ENCODE measurements around the gene SLC19A1.
"Not testable (repeated sequence)": the region's sequence is repeated elsewhere in the genome, so short reads cannot be mapped to it uniquely, and the experiment has no call there.

Gene SLC19A1

DNA sequence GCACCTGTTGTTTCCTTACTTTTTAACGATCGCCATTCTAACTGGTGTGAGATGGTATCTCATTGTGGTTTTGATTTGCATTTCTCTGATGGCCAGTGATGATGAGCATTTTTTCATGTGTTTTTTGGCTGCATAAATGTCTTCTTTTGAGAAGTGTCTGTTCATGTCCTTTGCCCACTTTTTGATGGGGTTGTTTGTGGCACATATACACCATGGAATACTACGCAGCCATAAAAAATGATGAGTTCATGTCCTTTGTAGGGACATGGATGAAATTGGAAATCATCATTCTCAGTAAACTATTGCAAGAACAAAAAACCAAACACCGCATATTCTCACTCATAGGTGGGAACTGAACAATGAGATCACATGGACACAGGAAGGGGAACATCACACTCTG, 39.0 kb downstream of the SLC19A1 start:
- not testable (repeated sequence) for DNase-seq

DNA sequence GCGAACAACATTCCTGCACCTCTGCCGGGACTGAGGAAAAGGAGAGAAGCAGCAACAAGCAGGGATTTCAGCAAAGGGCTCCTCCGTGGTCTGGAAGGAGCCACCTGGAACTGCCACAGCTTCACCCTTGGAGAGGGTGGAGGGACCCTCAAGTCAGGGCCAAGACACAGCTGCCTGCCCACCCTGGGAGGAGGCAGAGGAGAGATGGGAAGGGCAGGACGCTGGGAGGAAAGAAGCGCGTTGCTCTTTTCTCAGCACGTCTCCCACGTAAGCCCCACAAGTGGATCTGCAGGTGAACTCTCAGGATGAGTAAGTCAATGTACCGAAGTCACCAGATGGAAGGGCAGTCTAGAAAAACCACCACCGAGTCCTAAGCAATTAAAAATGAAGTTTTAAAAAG, 39.6 kb downstream of the SLC19A1 start:
- DNase-seq, result no peak

DNA sequence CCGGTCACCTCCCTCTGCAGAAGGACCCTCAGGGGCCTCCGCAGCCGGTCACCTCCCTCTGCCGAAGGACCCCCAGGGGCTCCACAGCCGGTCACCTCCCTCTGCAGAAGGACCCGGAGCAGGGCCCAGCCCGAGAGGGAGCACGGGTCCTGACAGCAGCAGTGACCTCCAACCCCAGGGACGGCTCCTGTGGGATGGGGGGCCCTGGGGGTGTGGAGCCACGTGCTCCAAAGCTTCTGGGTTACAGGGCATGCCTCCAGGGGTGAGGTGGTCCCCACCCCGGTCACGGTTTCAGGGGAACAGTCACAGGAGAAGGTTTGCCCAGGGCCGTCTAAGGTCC, 40.3 kb downstream of the SLC19A1 start:
- no peak for DNase-seq

DNA sequence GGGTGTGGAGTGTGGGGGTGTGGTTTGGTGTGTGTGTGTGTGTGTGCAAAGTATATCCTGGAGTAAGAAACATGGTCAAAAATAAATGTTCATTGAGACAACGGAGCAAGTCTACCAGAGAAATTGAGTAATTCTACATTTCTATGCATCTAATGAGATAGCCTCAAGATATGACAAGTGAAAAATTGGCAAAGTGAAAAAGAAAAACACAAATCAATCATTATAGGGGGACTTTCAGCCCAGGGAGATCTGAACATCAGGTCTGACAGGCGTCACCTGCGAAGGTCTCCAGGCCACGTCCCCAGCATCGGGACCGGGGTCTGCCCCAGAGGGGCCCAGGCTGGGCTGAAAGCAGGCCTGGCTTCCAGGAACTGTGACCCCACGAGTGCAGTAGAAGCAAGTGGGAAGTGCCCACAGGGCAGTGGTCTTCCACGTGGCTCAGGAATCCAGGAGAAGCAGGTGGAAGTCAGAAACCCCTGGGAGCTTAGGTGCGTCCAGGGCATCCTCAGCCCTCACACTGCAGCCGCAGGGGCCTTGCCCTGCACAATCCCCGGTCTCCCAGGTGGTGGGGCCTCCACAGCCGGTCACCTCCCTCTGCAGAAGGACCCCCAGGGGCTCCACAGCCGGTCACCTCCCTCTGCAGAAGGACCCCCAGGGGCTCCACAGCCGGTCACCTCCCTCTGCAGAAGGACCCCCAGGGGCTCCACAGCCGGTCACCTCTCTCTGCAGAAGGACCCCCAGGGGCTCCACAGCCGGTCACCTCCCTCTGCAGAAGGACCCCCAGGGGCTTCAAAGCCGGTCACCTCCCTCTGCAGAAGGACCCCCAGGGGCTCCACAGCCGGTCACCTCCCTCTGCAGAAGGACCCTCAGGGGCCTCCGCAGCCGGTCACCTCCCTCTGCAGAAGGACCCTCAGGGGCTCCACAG, 40.9 kb downstream of the SLC19A1 start:
- DNase-seq, result not testable (repeated sequence)

DNA sequence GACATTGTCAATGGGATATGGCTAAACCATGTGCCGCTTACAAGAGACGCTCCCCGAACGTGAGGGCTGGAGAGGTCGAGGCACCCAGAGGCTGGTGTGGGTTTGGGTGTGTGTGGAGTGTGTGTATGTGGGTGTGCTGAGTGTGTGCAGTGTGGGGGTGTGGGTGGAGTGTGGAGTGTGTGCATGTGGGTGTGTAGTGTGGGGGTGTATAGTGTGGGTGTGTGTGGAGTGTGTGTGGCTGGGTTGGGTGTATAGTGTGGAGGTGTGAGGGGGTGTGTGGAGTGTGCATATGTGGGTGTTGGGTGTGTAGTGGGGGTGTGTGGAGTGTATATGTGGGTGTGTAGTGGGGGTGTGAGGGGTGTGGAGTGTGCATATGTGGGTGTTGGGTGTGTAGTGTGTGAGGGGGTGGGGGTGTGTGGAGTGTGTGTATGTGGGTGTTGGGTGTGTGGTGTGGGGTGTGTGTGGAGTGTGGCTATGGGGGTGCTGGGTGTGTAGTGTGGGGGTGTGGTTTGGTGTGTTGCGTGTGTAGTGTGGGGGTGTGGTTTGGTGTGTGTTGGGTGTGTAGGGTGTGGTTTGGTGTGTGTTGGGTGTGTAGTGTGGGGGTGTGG, 42.2 kb downstream of the SLC19A1 start:
- DNase-seq, result no peak

DNA sequence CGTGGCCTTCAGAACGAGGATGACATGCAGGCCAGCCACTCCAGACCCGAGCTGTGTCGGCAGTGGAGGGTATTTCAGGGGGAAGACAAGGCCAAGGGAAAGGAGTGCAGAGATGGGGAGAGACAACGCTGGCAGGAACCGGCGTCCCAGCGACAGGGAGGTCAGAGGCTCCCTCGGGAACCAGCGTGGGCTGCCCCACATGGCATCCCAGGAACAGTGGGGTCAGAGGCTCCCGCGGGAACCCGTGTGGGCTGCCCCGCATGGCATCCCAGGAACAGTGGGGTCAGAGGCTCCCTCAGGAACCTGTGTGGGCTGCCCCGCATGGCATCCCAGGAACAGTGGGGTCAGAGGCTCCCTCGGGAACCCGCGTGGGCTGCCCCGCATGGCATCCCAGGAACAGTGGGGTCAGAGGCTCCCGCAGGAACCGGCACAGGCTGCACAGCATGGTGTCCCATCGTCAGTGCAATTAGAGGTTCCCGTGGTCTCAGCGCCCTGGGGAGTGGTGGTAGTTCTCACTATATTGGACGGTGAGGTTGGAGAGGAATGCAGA, 43.0 kb downstream of the SLC19A1 start:
- DNase-seq, result no peak

DNA sequence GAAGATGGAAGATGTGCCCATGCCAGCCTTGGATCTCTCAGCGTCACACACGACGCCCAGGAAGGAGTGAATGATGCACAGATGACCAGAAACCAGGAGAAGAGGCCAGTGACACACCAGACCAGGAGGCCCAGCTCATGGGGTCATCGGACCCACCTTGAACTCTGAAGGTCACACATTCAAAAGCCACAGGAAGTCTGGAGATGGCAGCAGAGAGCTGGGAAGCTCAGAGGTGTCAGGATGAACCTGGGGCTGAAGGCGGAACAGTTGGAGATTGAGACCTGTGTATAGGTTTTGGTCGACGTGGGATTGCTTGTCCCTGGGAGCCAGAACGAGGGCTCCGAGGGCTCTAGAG, 43.6 kb downstream of the SLC19A1 start:
- no peak for DNase-seq

DNA sequence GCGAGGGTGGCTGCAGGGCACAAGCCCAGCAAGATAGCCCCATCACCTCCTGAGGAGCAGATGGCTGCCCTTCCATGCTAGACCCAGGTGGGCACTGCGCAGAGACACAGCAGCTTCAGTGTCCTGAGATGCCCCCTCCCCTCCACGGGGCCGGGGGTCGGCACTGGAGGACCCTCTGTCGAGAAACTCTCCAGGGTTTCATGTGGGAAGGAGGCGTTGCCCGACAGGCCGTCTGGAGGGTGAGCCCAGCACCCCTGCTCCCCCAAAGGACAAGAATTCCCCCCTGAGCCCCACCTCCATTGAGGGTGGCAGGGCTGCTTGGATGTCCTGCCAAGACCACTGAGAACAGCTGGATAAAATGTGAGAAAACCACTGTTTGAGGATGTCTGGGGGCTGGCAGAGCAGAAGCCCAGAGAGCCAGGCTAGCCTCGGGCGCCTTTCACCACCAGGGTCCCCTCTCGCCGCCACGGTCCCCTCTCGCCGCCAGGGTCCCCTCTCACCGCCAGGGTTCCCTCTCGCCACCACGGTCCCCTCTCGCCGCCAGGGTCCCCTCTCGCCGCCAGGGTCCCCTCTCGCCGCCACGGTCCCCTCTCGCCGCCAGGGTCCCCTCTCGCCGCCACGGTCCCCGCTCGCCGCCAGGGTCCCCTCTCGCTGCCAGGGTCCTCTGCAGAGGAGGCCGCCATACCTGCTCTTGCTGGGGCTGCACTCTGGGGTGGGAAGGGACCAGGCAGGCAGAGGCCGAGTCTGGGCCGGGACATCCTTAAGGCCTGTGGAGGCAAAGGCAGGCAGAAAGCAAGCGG, 44.2 kb downstream of the SLC19A1 start:
- no peak for DNase-seq

DNA sequence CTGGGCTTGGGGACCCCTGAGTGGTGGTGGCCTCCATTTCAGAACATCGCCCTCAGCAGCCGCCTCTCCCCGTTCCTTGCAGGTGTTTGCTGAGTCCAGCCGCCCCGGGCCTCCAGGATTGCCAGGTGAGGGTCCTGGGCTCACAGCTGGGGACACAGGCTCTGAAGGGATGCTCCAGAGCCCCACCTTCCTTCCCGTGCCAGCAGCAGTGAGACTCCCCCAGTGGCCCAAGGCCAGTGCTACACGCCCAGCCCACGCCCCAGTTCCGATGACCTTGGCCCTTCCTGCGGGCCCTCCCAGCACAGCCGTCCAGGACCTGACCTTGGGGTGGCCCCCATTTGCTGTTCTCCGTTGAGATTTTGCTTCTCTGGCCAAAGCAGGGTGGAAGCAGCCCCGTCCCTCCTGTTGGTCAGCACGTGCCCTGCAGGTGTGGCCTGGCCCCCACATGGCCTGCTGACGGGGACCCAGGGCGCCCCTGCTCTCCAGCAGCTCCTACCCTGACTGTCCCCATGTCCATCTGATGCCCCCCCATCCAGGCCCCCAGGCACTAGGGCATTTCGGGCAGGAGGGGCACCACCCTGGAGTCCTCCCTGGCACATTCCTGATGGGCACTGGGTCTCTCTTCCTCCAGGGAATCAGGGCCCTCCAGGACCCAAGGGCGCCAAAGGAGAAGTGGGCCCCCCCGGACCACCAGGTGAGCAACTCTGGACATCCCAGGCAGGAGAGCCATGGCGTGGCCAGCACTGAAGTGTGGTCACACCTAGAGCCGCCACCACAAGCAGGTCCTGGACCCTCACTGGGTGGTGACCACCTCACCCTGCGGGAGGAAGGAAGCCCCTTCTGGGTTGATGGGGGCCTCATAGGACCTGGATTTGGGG, 45.0 kb downstream of the SLC19A1 start:
- no peak for DNase-seq

DNA sequence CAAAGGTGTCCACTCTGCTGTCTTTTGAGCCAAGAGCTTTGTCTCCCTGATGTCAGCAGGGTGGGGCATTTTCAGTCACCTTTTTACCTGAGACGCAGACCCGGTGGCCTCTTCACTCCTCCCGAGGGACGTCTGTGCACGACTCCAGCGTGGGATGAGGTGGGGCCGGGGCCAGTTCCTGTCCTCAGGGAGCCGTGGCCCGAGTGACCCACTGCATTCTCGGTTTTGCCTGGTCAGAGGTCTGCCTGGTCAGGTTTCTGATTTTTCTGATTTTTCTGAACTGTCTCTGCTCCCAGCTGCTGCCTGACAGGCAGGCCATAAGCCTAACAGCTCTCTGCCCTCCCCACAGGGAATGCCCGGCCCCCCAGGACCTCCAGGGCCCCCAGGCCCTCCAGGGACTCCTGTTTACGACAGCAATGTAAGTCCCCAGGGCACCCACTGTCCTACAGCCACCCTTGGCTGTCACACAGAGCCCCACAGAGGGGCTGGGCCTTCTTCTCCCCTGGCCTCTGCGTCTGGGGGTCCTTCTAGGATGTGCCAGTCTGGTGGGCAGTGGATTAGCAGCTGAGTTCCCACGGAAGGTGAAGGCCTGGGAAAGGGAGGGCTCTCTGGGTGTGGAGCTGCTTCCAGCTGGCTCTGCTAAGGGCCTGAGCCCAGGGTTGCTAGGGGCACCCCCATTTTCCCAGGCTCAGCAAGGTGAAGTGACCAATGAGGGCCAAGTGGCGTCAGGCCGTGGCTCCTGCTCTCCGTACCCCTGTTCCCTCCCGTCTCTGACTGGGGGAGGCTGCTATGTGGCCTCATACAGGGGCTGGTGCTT, 45.9 kb downstream of the SLC19A1 start:
- DNase-seq, result no peak

DNA sequence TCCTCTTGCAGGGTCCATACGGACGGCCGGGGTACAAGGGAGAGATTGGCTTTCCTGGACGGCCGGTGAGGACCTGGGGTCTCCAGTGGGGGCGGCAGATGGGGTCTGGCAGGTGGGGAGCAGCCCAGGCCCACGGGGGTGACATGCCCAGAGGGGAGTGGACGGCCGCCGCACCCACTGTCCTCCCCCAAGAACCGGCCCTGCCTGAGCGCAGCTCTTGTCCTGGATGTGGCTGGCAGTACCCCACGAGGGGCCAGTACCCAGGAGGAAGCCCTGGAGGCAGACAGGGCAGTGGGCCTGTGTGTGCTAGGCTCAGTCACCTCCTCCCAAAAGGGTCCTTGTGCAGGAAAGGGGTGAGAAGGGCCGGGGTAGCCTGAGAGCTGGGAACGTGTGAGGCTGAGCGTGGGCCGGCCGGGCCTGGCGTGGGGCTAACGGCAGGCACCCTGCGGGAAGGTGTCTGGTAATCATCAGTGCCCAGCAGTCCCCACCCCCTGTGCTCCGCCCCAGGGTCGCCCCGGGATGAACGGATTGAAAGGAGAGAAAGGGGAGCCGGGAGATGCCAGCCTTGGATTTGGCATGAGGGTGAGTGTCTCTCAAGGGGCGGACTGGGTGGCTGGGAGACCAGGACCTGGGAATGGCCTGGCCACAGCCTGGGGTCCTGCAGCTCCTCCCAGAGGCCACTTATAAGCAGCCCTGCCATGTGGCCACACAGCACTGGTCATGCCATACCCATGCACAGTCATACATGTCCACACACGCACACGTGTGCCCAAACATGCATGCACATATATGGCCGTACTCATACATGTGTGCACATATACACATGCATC, 47.2 kb downstream of the SLC19A1 start:
- DNase-seq, result no peak

DNA sequence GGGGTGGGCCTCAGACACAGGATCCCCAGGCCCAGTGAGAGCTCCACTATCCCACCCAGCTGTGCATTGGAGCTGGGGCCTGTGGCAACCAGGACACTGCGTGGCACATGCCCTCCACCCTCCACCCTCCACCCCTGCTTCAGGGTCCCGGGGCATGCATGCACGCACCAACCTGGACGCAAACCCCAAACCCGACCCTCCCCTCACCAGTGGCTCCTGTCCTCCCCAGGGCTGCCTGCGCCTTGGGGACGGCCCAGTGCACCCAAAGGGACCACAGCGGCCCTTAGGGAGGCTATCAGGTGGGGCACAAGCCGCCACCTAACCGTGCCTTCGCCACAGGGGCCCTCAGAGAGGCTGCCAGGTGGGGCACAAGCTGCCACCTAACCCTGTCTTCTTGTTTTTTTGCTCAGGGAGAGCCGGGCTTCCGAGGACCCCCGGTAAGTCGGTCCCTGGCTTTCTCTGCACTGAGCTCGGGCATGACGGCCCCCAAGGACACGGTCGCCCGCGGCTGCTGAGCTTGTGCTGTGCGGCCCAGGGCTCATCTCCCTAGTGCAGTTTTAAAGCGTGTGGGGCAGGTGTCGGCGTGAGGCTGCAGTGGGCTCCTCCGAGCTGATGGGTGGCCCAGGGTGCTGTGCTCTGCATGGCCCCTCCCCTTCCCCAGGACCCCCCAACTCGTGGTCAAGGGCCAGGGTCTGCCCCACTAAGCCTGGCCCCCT, 47.9 kb downstream of the SLC19A1 start:
- no peak for DNase-seq

DNA sequence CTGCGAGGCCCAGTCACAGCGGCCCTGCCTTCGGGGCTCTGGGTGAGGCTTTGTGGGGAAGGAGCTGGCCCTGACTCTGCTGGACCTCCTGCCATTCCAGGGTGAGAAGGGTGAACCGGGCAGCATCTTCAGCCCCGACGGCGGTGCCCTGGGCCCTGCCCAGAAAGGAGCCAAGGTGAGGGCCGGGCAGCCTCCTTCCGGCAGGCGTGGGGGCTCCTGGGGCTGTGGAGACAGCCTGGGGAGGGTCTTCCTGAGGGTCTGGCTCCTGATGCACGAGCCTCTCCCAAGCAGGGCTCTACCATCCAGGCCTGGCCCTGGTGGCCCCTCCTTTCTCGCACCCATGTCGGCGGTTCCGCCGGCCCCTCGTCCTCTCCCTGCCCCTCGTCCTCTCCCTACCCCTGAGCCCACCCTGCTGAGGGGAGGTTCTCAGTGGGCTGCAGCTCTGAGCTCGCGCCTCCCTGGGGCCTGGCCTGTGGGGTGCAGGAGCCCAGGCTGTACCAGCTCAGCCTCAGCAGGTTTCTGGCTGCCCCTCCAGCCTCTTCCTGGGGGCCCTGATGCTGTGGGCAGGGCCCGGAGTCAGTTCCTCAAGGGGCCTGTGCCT, 48.7 kb downstream of the SLC19A1 start:
- DNase-seq, result no peak

DNA sequence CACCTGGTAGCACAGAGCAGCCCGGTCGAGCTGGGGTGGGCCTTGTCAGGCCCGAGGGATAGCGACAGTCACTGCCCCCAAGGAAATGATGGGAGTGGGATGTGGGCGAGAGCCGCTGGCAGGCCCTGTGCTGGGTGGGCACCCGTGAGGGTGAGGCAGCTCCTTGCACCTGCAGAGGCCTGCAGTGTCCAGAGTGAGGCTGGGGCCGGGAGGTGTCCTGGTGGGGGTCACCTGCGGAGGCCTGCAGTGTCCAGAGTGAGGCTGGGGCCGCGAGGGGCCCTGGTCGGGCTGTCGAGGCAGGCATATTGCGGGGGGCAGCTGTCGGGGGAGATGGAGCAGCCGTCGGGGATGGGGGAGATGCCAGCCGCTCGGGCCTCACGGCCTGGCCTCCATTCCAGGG, 49.5 kb downstream of the SLC19A1 start:
- no peak for DNase-seq

DNA sequence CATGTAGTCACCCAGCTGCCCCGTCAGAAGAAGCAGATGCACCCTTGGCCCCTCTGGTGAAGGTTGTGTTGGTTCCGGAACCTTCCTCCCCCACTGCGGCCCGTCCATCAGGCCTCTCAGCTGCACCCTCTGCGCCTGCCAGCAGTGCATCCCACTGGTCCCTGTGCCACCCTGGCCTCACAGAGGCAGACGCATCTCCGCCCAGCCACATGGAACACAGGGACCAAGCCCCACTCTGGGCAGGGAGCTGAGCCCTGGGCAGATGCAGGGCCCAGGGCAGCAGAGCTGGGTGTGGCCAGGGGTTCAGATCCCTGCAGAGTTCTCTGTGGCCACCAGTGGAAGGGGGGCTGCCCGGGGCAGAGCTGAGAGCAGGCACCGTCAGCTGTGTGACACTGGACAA, 50.6 kb downstream of the SLC19A1 start:
- DNase-seq, result no peak

DNA sequence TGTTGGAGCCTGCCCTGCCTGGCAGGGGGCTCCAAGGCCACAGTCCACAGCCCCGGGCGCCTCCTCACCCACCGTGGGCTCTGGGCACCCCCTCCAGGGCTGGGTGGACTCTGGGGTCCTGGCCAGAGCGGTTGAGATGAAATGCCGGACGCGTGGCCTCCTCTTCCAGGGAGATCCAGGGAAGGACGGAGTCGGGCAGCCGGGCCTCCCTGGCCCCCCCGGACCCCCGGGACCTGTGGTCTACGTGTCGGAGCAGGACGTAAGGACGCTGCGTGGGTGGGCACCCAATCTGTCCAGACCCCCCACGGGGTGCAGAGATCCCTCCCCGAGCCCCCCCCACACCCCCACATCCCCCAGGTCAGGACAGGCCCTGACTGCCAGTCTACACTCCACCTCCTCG, 51.2 kb downstream of the SLC19A1 start:
- DNase-seq, result no peak

DNA sequence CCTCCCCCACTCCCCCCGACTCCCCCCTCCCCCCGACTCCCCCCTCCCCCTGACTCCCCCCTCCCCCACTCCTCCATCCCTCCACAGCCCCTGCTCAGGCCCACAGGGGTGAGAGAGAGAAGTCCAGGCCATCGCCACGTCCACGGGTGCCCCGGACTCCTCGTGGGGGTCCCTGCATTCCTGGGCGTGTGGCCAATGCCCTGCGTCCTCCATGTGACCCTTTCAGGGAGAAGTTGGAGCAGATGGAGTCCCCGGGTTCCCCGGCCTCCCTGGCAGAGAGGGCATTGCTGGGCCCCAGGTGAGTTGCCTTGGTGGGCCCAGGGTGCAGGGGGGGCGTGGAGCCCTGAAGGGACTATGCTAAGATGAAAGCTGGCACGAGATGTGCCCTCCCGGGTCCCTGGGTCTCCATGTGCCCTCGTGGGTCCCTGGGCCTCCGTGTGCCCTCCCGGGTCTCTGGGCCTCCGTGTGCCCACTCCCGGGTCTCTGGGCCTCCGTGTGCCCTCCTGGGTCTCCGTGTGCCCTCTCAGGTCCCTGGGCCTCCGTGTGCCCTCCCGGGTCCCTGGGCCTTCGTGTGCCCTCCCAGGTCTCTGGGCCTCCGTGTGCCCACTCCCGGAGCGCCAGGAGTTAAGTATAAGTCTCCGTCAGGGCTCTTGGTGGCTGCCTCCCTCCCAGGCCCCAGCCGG, 52.0 kb downstream of the SLC19A1 start:
- no peak for DNase-seq

DNA sequence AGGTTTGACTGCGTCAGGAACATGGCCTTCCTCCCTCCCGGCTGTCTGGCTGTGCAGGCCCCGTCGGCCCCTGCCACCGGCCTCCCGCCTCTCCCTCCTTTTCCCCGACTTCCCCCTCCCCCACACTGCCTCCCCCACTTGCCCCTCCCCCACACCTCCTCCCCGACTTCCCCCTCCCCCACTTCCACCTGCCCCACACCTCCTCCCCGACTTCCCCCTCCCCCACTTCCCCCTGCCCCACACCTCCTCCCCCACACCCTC, 52.6 kb downstream of the SLC19A1 start:
- DNase-seq, result no peak

All from NCI-H2107 (cell line).